HG03139 (cell line): Measurements from ENCODE around the gene METTL24.

Source experiments
- ATAC-seq: cut with Tn5 transposase; IDR thresholded peaks from one replicate; pipeline ENCODE4 v1.9.1; 2021; ENCODE audit not compliant: unreplicated experiment

The METTL24 gene

GRCh38 chr6:110338820-110339470 is 19.2 kb downstream of the METTL24 start:
- no peak for ATAC-seq

GRCh38 chr6:110337486-110337885 is 20.7 kb downstream of the METTL24 start:
- ATAC-seq: no peak

- ATAC-seq: no peak
Measured at GRCh38 chr6:110334423-110335180, 23.5 kb downstream of the METTL24 start.

GRCh38 chr6:110332281-110332680 is 25.9 kb downstream of the METTL24 start:
- ATAC-seq: no peak

- no peak for ATAC-seq
Measured at GRCh38 chr6:110331816-110332215, 26.3 kb downstream of the METTL24 start.

- ATAC-seq: no peak
Measured at GRCh38 chr6:110331390-110331789, 26.8 kb downstream of the METTL24 start.

GRCh38 chr6:110329714-110330436 is 28.3 kb downstream of the METTL24 start:
- no peak for ATAC-seq

- ATAC-seq: no peak
Measured at GRCh38 chr6:110329348-110329713, 28.8 kb downstream of the METTL24 start.

- ATAC-seq: no peak
Measured at GRCh38 chr6:110328259-110328658, 29.9 kb downstream of the METTL24 start.

GRCh38 chr6:110327391-110327790 is 30.8 kb downstream of the METTL24 start:
- ATAC-seq: no peak

GRCh38 chr6:110326609-110327008 is 31.5 kb downstream of the METTL24 start:
- ATAC-seq: no peak

- ATAC-seq: no peak
Measured at GRCh38 chr6:110326057-110326456, 32.1 kb downstream of the METTL24 start.

GRCh38 chr6:110325197-110325596 is 33.0 kb downstream of the METTL24 start:
- ATAC-seq: no peak

GRCh38 chr6:110324548-110324947 is 33.6 kb downstream of the METTL24 start:
- ATAC-seq: no peak

GRCh38 chr6:110323258-110323657 is 34.9 kb downstream of the METTL24 start:
- no peak for ATAC-seq

GRCh38 chr6:110322874-110323242 is 35.3 kb downstream of the METTL24 start:
- no peak for ATAC-seq

GRCh38 chr6:110322151-110322873 is 35.8 kb downstream of the METTL24 start:
- ATAC-seq: no peak

GRCh38 chr6:110320307-110320706 is 37.8 kb downstream of the METTL24 start:
- no peak for ATAC-seq

- no peak for ATAC-seq
Measured at GRCh38 chr6:110319843-110320242, 38.3 kb downstream of the METTL24 start.

- ATAC-seq: no peak
Measured at GRCh38 chr6:110319381-110319780, 38.8 kb downstream of the METTL24 start.

- ATAC-seq: no peak
Measured at GRCh38 chr6:110318971-110319370, 39.2 kb downstream of the METTL24 start.
